HUES48 (cell line): ENCODE data around the gene SH2D2A.

Source experiments
- H3K27ac ChIP-seq: one replicate; pipeline ENCODE4 v1.7.0; 2013; ENCODE audit warnings: low read depth, low read length, inconsistent platforms
- H3K27me3 ChIP-seq: 2 replicates; pipeline ENCODE4 v1.6.1; 2013; ENCODE audit warnings: mild to moderate bottlenecking, low read length; ENCODE audit not compliant: control insufficient read depth, insufficient read depth
- H3K36me3 ChIP-seq: 2 replicates; pipeline ENCODE4 v1.6.1; 2013; ENCODE audit warnings: low read length; ENCODE audit not compliant: control insufficient read depth, insufficient read depth
- H3K4me1 ChIP-seq: 2 replicates; pipeline ENCODE4 v1.6.1; 2013; ENCODE audit warnings: mild to moderate bottlenecking, low read length; ENCODE audit not compliant: control insufficient read depth, insufficient read depth
- H3K4me3 ChIP-seq: 2 replicates; pipeline ENCODE4 v1.5.1; 2013; ENCODE audit warnings: mild to moderate bottlenecking, low read depth, low read length
- H3K9ac ChIP-seq: 2 replicates; pipeline ENCODE4 v1.6.1; 2013; ENCODE audit warnings: mild to moderate bottlenecking, low read depth, low read length, moderate library complexity
- H3K9me3 ChIP-seq: 2 replicates; pipeline ENCODE4 v1.6.1; 2013; ENCODE audit warnings: low read length; ENCODE audit not compliant: control insufficient read depth, insufficient read depth

SH2D2A gene

DNA sequence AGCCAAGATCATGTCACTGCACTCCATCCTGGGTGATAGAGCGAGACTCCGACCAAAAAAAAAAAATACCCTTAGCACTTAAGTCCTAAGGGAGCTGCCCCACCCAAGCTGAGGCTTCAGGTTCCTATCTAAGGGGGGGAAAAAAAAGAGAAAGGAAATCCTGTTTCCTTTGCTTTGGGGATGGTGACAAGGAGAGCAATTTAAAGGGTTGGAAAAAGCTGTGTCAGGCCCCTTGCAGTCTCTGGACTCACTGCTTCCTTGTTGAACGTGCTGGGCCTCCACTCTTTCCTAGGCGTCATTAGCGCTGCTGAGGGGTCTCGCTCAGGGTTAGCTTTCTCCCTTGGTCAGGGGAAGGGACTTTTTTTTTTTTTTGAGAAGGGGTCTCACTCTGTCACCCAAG, 31.2 kb downstream of the SH2D2A start:
- Histone ChIP-seq H3K9me3 (no peaks in the 10 kb centered on the region), H3K4me3 (no peak overlapping the region), H3K27ac (no peak overlapping the region), H3K4me1 (no peaks in the 10 kb centered on the region), H3K9ac (no peak overlapping the region), H3K27me3 (no peaks in the 10 kb centered on the region), H3K36me3 (peaks cover 65% of the 10 kb centered on the region)

DNA sequence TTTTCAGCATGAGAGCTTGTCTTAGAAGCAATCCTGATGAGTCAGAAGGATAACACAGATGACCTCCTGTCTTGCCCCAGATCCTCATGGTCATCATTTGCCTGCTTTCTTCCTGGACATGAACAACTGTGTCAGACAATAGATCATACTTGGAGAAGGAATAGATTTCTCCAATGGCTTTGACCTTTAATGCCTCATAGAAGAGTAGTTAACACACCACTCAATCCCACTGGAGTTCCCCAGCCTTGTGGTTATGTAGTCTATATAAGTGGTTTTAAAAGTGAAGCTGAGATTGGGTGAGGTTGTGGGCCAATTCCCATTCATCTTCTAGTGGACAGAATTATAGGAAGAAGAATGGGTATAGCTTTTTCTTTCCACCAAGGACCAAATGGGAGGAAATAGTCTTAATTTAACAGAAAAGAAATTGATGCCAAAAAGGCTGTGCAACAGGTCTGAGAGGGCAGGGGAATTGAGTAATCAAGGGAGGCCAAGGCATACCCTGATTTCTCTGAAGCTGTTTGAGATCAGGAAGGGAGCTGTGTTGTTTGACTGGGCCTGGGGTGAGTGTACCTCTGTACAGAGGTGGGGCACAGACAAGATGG, 35.0 kb downstream of the SH2D2A start:
- H3K27ac ChIP-seq, result no peak overlapping the region
- H3K9ac ChIP-seq, result no peak overlapping the region
- no peak overlapping the region for H3K4me3 ChIP-seq
- H3K4me1 ChIP-seq, result no peaks in the 10 kb centered on the region
- no peaks in the 10 kb centered on the region for H3K27me3 ChIP-seq
- no peaks in the 10 kb centered on the region for H3K9me3 ChIP-seq
- H3K36me3 ChIP-seq, result peaks cover 42% of the 10 kb centered on the region

GRCh38 chr1:156777573-156777972, 39.1 kb downstream of the SH2D2A start:
- H3K9me3 ChIP-seq, result no peaks in the 10 kb centered on the region
- no peak overlapping the region for H3K27ac ChIP-seq
- no peaks in the 10 kb centered on the region for H3K4me1 ChIP-seq
- no peaks in the 10 kb centered on the region for H3K27me3 ChIP-seq
- peaks cover 29% of the 10 kb centered on the region for H3K36me3 ChIP-seq
- H3K9ac ChIP-seq, result no peak overlapping the region
- H3K4me3 ChIP-seq, result no peak overlapping the region

GRCh38 chr1:156776942-156777341, 39.7 kb downstream of the SH2D2A start:
- no peaks in the 10 kb centered on the region for H3K27me3 ChIP-seq
- no peak overlapping the region for H3K27ac ChIP-seq
- H3K36me3 ChIP-seq, result peaks cover 25% of the 10 kb centered on the region
- H3K4me1 ChIP-seq, result no peaks in the 10 kb centered on the region
- no peak overlapping the region for H3K9ac ChIP-seq
- H3K4me3 ChIP-seq, result no peak overlapping the region
- H3K9me3 ChIP-seq, result no peaks in the 10 kb centered on the region

- H3K4me3 ChIP-seq, result no peak overlapping the region
- no peaks in the 10 kb centered on the region for H3K27me3 ChIP-seq
- H3K9ac ChIP-seq, result no peak overlapping the region
- no peaks in the 10 kb centered on the region for H3K9me3 ChIP-seq
- H3K36me3 ChIP-seq, result peaks cover 28% of the 10 kb centered on the region
- H3K27ac ChIP-seq, result no peak overlapping the region
- no peaks in the 10 kb centered on the region for H3K4me1 ChIP-seq
These were observed 40.8 kb downstream of the SH2D2A start for GRCh38 chr1:156775799-156776198.

GRCh38 chr1:156773607-156774006, 43.0 kb downstream of the SH2D2A start:
- Histone ChIP-seq H3K27me3 (no peaks in the 10 kb centered on the region), H3K9ac (no peak overlapping the region), H3K4me1 (peaks cover 7% of the 10 kb centered on the region), H3K36me3 (peaks cover 38% of the 10 kb centered on the region), H3K9me3 (no peaks in the 10 kb centered on the region), H3K4me3 (no peak overlapping the region), H3K27ac (no peak overlapping the region)

DNA sequence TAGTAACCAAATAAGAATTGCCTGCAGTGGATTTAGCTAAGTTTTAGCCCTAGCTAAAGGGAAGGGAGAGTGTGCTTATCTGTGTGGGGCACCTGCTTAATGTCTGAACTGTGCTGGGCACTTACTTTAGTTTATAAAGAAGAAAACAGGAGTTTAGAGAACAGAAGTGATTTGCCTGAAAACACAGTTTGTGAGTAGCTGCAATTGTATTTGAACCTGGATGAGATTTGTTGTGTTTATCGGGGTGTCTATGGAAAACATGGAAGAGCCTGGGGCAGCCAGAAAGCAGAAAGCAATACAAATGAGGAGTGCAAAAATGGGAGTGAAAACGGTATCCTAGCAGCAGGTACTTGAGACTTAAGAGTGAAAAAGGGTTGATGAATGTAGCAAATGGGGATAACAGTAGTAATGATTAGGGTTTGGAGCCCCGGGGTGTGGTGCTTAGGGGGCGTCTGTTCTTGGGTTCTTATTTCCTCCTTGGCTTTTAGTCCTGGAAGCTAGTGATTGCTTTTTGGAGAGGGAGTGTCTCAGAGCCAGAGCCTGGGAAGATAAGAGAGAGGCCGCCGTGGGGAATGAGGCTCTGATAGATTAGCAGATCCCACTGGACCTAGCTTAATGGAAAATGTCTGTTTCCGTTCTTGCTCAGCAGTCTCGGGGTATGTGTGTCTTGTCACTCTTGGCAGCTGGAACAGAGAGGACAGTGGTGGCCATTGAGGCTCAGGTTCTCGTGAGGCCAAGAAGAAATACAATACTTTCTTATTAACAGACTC, 43.7 kb downstream of the SH2D2A start:
- H3K27ac ChIP-seq, result no peak overlapping the region

GRCh38 chr1:156772222-156772621, 44.4 kb downstream of the SH2D2A start:
- Histone ChIP-seq H3K9me3 (no peaks in the 10 kb centered on the region), H3K27me3 (no peaks in the 10 kb centered on the region), H3K9ac (no peak overlapping the region), H3K4me1 (peaks cover 10% of the 10 kb centered on the region), H3K36me3 (peaks cover 38% of the 10 kb centered on the region), H3K27ac (no peak overlapping the region), H3K4me3 (no peak overlapping the region)

More for the DNA sequence above, 43.7 kb downstream of the SH2D2A start:
- H3K4me3 ChIP-seq, result no peak overlapping the region
- peaks cover 10% of the 10 kb centered on the region for H3K4me1 ChIP-seq
- no peaks in the 10 kb centered on the region for H3K9me3 ChIP-seq
- H3K9ac ChIP-seq, result no peak overlapping the region
- H3K36me3 ChIP-seq, result peaks cover 38% of the 10 kb centered on the region
- H3K27me3 ChIP-seq, result no peaks in the 10 kb centered on the region

GRCh38 chr1:156768610-156769295, 47.9 kb downstream of the SH2D2A start:
- Histone ChIP-seq H3K27me3 (no peaks in the 10 kb centered on the region), H3K4me1 (peaks cover 21% of the 10 kb centered on the region), H3K9me3 (no peaks in the 10 kb centered on the region), H3K27ac (peak overlapping the region; percentile 91), H3K36me3 (peaks cover 33% of the 10 kb centered on the region), H3K4me3 (peak overlapping the region; percentile 92), H3K9ac (peak overlapping the region; percentile 95)

- Histone ChIP-seq H3K4me1 (peaks cover 21% of the 10 kb centered on the region), H3K4me3 (peak overlapping the region; percentile 92), H3K27me3 (no peaks in the 10 kb centered on the region), H3K27ac (peak overlapping the region; percentile 91), H3K9me3 (no peaks in the 10 kb centered on the region), H3K36me3 (peaks cover 26% of the 10 kb centered on the region), H3K9ac (peak overlapping the region; percentile 95)
These were observed 48.6 kb downstream of the SH2D2A start for GRCh38 chr1:156767879-156768604.
